GM21723 (cell line): ENCODE data around the gene IL17RC.

ENCODE experiments used
- ATAC-seq: cut with Tn5 transposase; IDR thresholded peaks from one replicate; pipeline ENCODE4 v1.9.1; 2021; ENCODE audit warnings: mild to moderate bottlenecking, moderate library complexity; ENCODE audit not compliant: unreplicated experiment

Gene IL17RC

DNA sequence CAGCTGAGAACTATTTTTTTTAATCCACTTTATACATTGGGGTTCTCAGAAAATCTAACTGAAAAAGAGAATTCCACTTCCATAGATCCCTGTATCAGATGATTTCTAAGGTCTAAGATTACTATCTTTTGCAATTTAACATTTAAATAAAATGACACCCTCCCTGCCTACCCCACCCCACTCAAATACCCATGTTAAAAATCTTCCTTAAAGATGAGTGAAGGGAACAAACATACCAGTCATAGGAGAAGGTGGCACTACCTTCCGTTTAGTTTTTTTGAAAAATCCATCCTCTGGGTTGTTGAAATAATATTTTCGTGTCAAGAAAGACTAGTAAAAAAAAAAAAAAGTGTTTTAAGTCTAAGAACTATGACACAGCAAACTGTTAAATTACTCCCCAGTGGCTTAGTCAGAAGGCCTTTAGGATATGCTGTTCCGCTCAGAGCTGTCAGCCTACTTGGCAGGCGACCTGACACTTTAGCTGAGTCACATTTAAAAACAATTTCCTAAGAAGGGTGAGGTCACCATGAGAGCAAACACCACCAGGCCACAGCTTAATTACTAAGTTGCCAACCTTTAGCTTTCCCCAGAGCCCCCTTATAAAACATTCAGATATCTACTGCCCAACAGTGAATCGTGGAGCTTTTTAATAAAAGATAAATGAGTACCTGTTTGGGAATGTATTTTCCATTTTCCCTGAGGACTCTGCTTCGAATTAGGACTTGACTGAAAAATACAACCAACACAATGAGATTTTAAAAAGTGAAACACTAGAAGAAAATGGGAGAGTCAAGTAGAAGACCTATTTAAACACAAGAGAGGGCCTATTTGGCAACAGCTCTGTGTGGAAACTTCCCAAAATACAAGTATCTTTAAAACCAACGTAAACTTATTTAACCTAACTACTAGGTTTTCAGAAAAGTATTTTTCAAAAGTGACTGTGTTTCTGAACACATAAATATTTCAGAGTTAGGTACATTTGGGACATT, 60.1 kb downstream of the IL17RC start:
- ATAC-seq: no peak

DNA sequence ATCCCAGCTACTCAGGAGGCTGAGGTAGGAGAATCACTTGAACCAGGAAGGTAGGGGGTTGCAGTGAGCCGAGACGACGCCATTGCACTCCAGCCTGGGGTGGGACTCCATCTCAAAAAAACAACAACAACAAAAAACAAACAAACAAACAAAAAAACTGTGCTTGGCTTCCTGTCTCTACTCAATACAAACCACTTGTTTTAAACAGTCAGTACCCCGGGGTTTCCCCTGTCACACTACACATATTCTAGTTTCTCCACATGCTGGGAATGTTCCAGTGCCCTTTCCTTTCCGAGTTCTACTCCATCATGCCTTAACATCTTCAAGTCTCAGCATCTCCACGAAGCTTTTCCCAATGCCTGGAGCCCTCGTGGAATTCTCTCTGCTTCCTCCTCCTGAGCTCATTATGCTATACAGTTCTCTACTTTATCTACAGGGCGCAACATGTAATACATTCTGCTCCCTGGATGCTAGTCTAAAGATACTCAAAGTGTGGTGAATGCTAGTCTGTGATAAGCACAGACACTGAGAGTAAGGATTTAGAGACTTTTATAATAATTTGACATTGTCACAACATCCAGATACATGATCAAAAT, 61.9 kb downstream of the IL17RC start:
- ATAC-seq: no peak

DNA sequence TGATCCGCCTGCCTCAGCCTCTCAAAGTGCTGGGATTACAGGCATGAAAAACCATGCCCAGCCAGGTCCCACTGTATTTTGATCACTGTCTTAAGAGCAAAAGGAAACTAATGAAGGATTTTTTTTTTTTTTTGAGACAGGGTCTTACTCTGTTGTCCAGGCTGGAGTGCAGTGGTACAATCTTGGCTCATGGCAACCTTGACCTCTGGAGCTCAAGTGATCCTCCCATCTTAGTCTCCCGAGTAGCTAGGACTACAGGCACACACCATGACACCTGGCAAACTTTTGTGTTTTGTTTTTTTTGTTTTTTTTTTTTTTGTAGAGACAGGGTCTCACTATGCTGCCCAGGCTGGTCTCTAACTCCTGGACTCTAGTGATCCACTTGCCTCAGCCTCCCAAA, 63.4 kb downstream of the IL17RC start:
- ATAC-seq: no peak
